ENCODE results near the gene RASAL2.

RASAL2 gene

DNA sequence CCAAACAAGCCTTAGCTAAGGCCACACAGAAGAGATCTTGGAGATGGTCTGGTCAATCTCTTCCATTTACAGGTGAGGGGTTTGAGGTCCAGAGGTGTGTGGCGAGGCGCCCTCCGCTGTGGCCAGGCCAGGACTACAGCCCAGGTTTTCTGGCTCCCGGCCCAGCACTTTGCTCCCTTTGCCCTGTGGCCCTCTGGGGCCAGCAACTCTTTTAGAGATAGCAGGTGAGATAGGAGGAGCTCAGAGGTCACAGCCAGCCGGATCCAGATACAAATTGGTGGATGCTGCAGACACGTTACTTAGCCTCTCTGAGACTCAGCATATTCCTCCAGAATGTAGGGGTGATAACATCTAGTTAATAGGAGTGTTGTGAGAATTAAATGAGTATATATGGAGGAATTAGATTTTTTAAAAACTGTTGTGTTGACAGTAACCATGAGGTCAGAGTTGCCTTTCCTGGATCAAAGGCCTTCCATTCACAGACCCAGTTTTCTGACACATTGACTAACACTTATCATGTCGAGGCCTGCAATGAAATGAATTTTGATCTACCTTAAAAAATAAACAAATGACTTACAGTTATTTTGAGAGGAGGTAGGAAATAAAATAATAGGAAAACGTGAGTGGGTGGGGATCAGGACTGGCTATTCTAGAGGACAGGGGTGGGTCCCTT lies 435.6 kb downstream of the RASAL2 start:
- peaks cover 6% of the 10 kb centered on the region; the same call in 1 of the 2 replicates for H3K4me1 ChIP-seq (ENCODE audit: insufficient read depth, low read length)
- H3K9me3 ChIP-seq (ENCODE audit: control insufficient read depth, insufficient read depth, low read length): no peaks in the 10 kb centered on the region
- H3K36me3 ChIP-seq (ENCODE audit: insufficient read depth, low read length): no peaks in the 10 kb centered on the region
- no peak overlapping the region for H3K9ac ChIP-seq (ENCODE audit: low read depth, low read length)

DNA sequence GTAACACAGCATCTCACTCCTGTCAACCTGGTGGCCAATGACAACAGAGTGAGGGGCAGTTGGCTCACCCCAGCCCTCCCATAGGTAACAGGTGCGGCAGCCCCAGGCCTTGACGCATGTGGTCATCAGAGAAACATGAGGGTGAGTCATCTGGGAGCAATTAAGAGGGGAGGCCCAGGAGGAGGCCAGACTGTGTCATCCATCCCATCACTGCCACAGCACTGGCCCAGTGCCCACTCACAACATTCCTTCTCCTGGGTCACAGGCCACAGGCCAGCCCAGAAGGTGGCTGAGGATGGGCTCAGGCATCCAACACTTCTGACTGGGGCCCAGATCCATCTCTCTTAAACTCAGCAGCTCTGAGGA lies 436.1 kb downstream of the RASAL2 start:
- Histone ChIP-seq H3K4me1 (ENCODE audit: insufficient read depth, low read length) (peaks cover 6% of the 10 kb centered on the region; the same call in 1 of the 2 replicates), H3K36me3 (ENCODE audit: insufficient read depth, low read length) (no peaks in the 10 kb centered on the region), H3K9ac (ENCODE audit: low read depth, low read length) (no peak overlapping the region), H3K9me3 (ENCODE audit: control insufficient read depth, insufficient read depth, low read length) (no peaks in the 10 kb centered on the region)

GRCh38 chr1:178530502-178530901 lies 436.6 kb downstream of the RASAL2 start:
- peaks cover 6% of the 10 kb centered on the region; the same call in 1 of the 2 replicates for H3K4me1 ChIP-seq (ENCODE audit: insufficient read depth, low read length)
- H3K9ac ChIP-seq (ENCODE audit: low read depth, low read length): no peak overlapping the region
- no peaks in the 10 kb centered on the region for H3K9me3 ChIP-seq (ENCODE audit: control insufficient read depth, insufficient read depth, low read length)
- H3K36me3 ChIP-seq (ENCODE audit: insufficient read depth, low read length): no peaks in the 10 kb centered on the region

DNA sequence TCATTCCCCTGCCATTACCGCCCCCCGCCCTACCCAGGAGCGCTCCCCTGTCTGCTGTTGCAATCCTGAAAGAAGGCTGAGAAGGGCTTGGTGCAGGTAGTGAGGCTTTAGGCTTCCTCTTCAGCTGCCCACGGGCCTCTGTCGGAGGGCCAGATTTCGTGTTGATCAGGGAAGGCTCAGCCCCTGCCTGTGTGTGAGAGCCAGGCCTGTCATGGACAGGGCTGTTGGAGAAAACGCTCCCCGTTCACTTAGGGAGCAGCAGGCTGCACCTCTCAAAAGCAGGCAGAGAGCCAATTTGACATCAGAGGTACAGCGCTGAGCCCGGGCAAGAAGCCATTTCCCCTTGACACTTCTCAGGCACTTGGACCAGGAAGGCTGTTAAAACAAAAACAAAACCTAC lies 438.0 kb downstream of the RASAL2 start:
- Histone ChIP-seq H3K9ac (ENCODE audit: low read depth, low read length) (no peak overlapping the region), H3K4me1 (ENCODE audit: insufficient read depth, low read length) (peaks cover 6% of the 10 kb centered on the region; the same call in 1 of the 2 replicates), H3K9me3 (ENCODE audit: control insufficient read depth, insufficient read depth, low read length) (no peaks in the 10 kb centered on the region), H3K36me3 (ENCODE audit: insufficient read depth, low read length) (no peaks in the 10 kb centered on the region)

- H3K9ac ChIP-seq (ENCODE audit: low read depth, low read length): no peak overlapping the region
- H3K4me1 ChIP-seq (ENCODE audit: insufficient read depth, low read length): peaks cover 6% of the 10 kb centered on the region; the same call in 1 of the 2 replicates
- H3K9me3 ChIP-seq (ENCODE audit: control insufficient read depth, insufficient read depth, low read length): no peaks in the 10 kb centered on the region
- H3K36me3 ChIP-seq (ENCODE audit: insufficient read depth, low read length): no peaks in the 10 kb centered on the region
Measured at GRCh38 chr1:178532392-178532791, 438.5 kb downstream of the RASAL2 start.

DNA sequence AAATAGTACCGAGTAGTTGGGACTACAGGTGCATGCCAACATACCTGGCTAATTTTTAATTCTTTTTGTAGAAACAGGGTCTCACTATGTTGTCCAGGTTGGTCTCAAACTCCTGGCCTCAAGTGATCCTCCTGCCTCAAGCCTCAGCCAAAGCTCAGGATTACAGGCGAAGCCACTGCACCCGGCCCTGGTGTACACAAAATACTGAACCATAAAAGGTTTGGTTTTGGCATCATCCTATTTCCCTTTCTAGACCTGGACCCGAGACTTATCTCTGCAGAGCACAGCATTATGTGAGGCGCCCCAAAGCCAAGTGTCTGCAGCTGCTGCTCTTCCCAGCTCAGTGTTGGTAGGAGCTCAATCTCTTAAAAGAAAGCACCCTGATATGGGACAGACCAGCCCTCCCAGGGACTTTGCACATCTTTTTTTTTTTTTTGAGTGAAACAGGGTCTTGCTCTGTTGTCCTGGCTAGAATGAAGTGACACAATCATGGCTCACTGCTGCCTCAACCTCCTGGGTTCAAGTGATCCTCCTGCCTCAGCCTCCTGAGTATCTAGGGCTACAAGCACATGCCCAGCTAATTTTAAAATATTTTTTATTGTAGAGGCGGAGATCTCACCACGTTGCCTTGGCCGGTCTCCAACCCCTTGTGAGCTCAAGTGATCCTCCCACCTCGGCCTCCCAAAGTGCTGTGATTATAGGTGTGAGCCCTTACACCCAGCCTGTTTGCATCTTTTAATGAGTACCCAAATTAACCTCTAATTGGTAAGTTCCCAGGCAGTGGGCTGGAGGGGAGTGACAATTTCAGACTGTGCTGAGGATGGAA lies 439.4 kb downstream of the RASAL2 start:
- no peak overlapping the region for H3K9ac ChIP-seq (ENCODE audit: low read depth, low read length)
- no peaks in the 10 kb centered on the region for H3K9me3 ChIP-seq (ENCODE audit: control insufficient read depth, insufficient read depth, low read length)
- H3K36me3 ChIP-seq (ENCODE audit: insufficient read depth, low read length): no peaks in the 10 kb centered on the region
- H3K4me1 ChIP-seq (ENCODE audit: insufficient read depth, low read length): peaks cover 7% of the 10 kb centered on the region; the same call in 1 of the 2 replicates

Data from ES-I3 (cell line).